GM18499 (cell line): ENCODE results near the gene NFIC.
"Not testable (repeated sequence)": the region's sequence is repeated elsewhere in the genome, so short reads cannot be mapped to it uniquely, and the experiment has no call there.

Experiments
- ATAC-seq: cut with Tn5 transposase; IDR thresholded peaks from one replicate; pipeline ENCODE4 v1.9.1; 2021; ENCODE audit warnings: moderate number of reproducible peaks; ENCODE audit not compliant: insufficient read depth, unreplicated experiment

Gene NFIC

DNA sequence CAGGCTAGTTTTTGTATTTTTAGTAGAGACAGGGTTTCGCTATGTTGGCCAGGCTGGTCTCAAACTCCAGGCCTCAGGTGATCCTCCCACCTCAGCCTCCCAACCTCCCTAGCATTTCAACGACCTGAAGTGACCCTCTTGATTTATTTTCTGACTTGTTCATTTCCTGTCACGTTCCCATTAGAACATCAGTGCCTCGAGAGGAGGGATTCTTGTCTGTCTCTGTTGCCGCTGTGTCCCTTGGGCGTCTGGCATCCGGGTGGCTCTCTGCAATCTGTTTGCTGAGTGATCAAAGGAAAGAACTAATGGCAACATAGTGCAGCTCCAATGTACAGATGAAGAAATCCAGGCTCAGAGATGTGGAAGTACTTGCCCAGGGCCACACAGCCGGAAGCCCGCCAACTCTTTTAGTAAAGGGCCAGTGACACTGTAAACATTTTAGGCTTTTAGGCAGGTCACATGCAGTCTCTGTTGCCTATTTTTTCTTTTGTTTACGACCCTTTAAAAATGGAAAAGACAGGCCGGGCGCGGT is 47.5 kb downstream of the NFIC start:
- ATAC-seq, result no peak

DNA sequence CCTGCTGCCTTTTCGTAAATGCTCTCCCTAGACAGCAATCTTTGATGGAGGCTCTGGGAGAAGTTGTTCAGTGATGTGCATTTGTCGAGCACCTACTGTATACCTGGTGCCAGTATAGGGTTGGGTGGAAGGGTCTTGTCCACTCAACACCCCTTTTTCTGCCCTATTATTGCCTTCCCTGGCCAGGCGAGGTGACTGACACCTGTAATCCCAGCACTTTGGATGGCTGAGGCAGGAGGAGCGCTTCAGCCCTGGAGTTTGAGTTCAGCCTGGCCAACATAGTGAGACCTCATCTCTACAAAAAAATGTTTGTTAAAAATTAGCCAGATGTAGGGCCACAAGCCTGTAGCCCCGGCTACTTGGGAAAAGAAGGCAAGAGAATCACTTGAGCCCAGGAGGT is 49.3 kb downstream of the NFIC start:
- no peak for ATAC-seq

DNA sequence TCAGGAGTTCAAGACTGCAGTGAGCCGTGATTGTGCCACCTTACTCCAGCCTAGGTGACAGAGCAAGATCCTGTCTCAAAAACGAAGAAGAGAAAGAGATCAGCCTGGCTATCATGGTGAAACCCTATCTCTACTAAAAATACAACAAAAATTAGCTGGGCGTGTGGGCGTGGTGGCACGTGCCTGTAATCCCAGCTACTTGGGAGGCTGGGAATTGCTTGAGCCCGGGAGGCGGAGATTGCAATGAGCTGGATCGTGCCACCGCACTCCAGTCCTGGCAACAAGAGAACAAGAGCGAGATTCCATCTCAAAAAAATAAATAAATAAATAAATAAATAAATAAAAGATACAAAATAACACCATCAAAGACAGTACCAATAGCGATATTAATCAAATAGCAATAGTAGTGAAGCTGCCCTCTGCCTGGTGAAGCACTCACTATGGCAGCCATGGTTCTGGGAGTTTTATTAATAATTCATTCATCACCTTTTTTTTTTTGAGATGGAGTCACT is 53.9 kb downstream of the NFIC start:
- no peak for ATAC-seq

DNA sequence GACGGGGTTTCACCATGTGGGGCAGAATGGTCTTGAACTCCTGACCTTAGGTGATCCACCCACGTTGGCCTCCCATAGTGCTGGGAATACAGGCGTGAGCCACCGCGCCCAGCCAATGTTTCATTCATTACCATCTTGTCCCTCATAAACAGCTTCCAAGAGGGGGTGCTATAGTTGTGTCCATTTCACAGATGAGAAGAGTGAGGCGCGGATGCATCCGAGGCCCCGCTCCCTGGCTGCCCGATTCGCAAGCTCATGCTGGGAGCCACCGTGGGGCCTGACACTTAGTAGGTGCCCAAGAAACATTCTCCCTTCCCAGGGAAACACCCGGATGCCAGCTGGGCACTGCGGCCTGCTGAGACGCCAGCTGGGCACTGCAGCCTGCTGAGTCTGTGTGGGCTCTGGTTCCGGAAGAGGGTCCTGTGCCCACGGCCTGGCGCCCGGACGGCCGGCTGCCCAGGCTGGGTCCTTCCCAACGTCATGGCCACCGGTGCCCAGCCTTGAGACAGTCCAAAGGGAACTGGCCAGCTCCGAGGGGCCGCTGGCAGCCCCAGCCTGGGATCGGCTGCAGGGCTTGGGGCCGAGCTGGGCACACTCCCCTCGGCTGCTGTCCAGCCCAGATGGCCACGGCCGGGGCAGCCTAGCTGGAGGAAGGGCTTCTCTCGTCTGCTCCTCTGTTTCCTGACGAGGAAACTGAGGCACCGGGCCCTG is 54.7 kb downstream of the NFIC start:
- ATAC-seq, result no peak

DNA sequence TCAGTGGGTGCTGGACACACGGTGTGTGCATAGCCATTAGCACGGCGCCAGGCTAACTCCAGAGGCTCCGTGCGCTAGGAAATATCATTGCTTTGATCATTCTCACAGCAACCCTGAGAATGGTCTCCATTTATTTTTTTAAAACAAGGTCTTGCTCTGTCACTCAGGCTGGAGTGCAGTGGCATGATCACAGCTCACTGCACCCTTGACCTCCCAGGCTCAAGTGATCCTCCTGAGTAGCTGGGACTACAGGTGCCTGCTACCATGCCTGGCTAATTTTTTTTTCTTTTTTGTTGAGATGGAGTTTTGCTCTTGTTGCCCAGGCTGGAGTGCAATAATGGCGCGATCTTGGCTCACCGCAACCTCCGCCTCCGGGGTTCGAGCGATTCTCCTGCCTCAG is 55.3 kb downstream of the NFIC start:
- not testable (repeated sequence) for ATAC-seq

DNA sequence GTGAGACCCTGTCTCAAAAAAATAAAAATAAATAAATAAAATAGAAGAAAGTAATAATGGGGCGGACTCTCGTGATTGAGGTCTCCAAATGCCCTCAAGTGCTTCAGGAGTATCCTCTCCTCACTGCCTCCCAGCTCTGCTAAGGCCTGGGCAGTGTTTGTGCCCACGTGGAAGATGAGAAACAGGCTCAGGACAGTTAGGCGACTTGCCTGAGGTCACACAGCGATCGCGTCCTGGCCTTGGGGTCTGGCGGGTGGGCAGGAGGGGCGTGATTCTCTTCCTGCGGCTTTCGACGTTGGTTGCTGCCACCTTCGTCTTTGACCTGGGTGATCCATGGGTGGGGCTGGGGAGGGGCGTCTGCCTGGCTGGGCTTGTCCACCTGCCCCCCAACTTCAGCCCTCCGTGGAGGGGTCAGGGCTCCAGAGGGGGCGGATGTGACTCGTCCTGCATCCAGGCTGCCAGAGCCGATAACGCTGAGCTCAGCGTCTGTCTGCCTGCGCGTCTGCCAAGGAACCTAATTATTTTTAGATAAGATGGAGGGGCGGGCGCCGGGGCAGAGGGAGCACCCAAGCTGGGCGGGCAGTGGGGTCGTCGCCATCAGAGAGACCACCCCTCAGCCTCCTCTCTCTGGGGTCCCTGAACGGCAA is 56.9 kb downstream of the NFIC start:
- ATAC-seq, result no peak

DNA sequence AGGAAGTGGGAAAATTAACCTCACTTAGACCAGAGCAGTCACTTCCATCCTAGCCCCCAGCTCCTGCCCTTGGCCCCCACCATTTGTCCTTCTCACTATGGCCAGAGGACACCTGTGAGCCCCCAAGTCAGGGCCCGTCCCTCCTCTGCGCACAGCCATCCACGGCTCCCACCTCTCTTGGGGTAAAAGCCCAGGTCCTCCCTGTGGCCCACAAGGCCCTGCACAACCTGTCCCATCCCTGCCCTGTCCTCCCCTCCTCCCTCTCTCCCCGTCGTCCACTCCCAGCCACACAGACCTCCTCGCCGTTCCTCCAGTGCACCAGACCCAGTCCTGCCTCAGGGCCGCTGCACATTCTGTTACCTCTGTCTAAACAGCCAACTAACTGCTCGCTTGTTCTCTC is 60.0 kb downstream of the NFIC start:
- ATAC-seq, result no peak

DNA sequence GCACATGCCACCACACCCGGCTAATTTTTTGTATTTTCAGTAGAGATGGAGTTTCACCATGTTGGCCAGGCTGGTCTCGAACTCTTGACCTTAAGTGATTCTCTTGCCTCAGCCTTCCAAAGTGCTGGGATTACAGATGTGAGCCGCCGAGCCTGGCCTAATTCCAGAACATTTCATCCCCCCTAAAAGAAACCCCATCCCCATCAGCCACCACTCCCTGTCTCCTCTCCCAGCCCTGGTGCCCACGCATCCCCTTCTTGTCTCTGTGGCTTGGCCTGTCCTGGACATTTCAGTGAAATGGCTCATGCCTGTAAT is 63.9 kb downstream of the NFIC start:
- not testable (repeated sequence) for ATAC-seq

DNA sequence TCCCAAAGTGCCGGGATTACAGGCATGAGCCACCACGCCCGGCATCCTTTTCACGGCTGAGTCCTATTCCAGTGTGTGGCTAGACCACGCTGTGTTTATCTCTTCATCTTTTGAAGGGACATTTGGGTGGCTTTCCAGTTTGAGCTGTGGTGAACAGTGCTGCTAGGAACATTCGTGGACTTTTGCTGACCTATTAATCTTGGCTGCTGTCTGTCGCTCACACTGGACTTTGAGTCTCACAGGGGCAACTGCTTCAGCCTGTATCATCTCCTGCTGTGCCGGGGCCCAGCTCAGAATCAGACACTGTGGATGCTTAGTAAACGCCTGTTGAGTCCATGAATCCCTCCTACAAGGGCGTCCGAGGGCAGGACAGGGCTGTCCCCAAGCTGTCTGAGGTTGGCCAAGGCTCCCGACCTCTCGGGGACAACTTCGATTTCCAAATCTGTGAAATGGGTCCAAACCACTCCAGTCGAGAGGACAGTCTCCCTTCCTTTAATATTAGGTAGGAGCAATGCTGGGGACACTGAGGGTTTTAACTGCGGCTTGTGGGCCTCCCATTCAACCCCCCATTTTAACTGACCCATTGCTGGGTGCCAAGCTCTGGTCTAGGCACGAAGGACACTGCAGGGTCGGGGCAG is 65.5 kb downstream of the NFIC start:
- no peak for ATAC-seq

DNA sequence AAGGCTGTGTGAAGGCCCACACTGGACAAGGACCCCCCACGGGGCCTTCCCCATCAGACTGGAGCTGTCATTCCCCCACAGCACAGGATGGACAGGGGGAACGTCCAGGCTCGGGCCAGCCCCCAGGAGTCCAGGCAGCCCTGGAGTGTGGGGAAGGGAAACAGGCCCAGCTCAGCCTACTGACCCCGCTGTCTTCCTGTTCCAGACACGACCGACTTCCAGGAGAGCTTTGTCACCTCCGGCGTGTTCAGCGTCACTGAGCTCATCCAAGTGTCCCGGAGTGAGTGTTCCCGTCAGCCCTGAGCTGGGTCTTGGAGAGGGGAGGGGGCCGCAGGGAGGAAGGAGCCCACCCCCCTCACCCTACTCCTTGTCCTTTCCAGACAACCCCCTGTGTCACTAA is 66.9 kb downstream of the NFIC start:
- ATAC-seq, result no peak

DNA sequence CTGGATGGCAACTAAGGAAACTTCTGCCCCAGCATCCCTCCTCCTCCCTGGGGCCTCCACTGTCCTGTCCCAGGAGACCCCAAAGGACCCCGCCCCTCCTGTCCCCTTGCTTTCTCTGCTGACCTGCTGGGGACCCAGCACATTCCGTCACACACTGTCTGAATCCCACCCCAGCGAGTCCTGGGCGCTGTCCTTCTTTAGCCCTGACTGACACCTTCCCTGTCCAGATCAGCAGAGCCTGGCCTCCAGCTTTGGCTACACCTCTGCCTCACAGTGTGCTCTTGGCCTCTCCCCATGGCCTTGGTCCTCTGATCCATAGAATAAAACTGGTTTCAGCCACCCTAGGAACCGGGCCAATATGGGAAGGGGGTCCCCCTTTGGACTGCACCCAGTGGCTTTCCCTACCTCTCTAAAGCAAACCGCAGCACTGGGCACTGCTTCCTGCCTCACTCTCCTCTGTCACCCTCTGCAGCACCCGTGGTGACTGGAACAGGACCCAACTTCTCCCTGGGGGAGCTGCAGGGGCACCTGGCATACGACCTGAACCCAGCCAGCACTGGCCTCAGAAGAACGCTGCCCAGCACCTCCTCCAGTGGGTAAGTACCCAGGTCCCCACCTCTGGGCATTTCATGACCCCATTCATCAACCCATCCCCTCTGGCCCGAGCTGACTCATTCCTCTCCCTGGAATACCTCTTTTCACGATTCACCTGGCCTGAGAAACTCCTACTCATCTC is 67.6 kb downstream of the NFIC start:
- ATAC-seq, result no peak

DNA sequence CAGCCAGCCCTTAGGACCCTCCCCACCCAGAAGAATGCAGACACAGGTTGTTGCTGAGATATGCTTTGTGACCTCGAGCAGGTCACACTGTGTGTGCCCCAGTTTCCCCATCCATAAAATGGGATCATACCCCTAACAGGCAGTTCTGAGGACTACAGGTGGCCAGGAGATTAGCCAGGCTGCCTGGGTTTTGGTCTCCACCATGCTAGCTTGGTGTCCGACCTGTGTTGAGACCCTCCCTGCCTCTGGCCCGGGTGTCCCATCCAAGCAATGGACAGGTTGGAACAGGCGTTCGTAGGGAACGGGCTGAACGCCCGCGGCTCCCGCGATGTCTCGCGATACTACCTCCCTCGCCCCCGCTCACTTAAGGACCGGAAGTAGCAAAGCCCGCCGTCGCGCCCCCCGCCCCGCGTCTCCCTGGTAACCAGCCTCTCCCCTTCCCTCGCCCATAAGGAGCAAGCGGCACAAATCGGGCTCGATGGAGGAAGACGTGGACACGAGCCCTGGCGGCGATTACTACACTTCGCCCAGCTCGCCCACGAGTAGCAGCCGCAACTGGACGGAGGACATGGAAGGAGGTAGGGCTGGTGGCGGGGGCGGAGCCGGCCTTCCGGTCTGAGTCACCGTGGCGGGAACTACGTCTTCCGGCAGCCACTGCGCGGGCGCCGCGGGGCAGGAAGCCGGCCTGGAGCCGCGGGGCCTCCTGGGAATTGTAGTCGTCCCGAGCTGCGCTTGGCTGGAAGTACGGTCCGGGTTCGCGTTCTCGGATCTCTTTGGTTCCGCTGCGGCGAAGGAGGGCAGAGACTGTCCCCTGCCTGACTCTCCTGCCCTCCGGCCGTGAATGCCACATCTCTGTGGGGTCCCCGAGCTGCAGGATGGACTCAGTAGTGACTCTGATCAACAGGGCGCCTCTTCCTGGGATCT is 68.5 kb downstream of the NFIC start:
- ATAC-seq, result no peak

DNA sequence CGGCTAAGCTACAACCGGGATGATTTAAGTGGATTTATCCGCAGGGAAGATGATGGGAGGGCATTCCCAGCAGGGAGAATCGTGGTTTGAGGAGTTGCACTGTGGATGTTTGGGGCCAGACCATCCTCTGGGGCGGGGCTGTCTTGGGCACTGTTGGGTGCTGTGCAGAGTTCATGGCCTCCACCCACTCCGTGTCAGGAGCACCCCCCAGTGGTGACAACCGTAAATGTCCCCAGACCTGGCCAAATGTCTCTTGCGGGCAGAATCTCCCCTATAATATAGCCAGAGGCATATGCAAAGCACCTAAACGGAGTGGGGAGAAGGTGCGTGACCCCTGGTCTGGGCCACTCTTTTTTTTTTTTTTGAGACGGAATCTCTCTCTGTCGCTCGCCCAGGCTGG is 73.7 kb downstream of the NFIC start:
- ATAC-seq, result no peak

DNA sequence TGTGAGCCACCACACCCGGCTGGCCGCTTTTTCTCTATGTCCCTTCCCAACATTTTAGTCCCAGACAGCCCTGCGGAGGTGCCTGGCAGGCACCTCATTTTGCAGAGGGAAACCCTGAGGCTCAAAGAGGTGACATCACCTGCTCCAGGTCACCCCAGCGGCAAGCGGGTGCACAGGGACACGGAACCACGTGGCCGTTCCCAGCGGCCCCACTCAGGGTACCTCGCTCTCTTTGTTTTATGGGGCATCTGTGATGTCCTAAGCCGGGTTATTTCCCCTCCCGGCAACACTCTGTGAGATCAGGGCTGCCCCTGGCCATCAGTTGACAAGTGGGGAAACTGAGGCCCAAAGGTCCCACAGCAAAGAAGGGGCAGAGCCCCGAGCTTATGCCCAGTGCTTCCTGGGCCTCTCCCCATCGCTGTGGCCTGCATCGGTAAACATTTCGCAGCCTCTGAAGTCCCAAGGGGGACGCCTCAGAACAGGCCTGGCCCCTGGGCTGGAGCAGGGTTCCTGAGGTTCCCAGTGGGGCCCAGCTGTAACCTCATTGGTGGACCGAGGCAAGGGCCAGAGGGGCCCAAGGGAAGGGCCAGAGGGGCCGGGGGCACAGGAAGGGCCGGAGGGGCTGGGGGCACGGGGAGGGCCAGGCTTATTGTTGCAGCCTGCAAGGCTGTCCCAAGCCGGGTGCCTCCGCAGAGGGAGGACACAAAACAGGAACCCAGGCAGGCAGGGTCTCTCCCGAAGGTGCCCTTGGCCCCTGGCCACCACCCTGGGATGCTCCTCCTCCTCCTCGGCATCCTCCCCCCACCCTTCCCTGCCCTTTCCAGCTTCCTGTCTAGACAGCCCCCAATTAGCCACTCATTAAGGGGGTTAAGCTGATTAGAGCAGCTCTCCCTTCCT is 75.0 kb downstream of the NFIC start:
- ATAC-seq, result no peak

DNA sequence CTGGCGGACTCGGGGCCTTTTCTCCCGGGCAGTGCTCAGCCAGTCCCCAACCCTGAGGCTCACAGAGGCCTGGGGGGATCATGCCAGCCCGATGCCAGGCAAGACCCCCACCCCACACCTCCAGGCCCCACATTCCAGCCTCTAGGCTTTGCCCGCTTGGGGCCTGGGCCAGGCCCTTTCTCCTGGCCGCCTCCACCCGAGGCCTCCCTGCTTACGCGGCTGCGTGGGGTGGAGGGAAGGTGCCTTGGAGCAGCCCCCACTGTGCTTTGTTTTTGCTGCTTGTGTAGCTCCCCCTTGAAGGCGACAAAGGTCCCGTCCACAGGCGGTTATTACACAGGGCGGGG is 75.6 kb downstream of the NFIC start:
- no peak for ATAC-seq

DNA sequence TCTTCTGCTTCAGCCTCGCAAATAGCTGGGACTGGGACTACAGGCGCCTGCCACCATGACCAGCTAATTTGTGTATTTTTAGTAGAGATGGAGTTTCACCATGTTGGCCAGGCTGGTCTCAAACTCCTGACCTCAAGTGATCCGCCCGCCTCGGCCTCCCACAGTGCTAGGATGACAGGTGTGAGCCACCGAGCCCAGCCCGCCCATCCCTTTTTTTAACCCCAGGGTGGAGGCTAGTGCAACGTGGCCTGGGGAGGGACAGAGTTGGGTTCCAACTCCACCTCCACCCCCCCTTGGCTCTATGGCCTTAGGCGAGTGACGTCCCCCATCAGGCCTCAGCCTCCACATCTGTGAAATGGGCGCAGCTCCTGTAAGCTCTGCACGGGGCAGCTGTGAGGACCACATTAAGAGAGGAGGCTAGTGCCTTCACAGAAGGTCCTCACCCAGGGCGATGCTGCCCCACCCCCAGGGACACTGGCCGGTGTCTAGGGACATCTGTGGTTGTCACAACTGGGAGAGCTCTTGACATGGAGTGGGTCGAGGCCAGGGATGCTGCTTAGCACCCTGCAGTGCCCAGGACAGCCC is 76.2 kb downstream of the NFIC start:
- ATAC-seq, result no peak

DNA sequence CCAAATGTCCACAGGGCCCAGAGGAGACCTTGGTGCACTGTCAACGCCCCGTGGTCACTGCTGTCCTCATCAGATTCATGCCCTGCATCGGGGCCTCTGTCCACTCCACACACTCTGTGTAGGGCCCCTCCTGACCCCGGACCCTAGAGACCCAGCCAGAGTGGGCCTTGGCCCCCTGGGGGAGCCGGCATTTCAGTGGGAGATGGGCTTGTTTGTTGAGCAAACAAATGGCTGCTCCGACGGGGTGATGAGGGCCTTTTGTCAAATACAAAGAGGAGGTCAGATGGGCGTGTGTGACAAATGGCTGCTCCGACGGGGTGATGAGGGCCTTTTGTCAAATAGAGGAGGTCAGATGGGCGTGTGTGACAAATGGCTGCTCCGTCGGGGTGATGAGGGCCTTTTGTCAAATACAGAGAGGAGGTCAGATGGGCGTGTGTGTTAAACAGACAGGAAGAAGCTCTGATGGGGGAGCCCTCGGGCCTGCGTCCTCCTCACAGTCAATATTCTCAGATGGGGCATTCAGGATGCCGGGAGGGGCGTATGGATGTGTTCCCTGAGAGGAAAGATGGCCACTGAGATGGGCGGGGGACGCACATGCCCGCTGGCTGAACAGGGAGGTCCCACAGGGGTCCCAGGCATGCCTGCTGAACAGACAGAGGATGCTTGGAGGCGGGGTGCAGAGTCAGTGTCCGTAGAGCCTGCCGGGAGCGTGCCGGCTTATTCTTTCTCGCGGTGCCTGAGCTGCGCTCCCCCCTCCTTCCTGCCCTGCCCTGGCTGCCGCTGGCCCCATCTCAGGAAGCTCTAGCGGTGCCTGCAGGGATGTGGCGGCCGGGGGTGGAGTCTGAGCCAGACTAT is 77.7 kb downstream of the NFIC start:
- ATAC-seq, result no peak
